HepG2 (cell line): Measurements from ENCODE around the gene DOCK10. TPM values are rescaled to one million over a fixed set of nuclear protein-coding genes. Genes with fewer than 3 reads are reported as not detected.

Experiments used
- ATAC-seq: fragments of 200-7000 bp; cut with Tn5 transposase; 3 replicates; pipeline ENCODE4 v1.9.1; 2020; ENCODE audit warnings: mild to moderate bottlenecking, moderate library complexity
- BruUV-seq: library from RNA; stranded (reverse); fragments of 400-500 nt; replicated peaks from 2 replicates; lab custom pipeline; 2021; lab: Mats Ljungman, UMichigan
- CTCF ChIA-PET: fragments of 300-600 bp; formaldehyde crosslinking; extraction: SDS; loops from one replicate; lab custom pipeline; 2021; ENCODE audit warnings: low total read pairs, inconsistent platforms, low intra/inter-chr PET ratio; lab: Yijun Ruan, JAX
- POLR2A ChIA-PET: fragments of 350-600 bp; sonication (Branson Sonifier 250); formaldehyde crosslinking; loops from one replicate; lab custom pipeline; 2020; ENCODE audit warnings: antibody characterized with exemption, inconsistent platforms; lab: Yijun Ruan, JAX
- DNase-seq: peaks from one replicate; pipeline ENCODE4 v3.0.0-alpha.2; 2015; ENCODE audit warnings: low spot score
- FAIRE-seq: peaks from 3 replicates; lab custom pipeline; 2011; peaks lifted over from hg19 to GRCh38; lab: Jason Lieb, UNC
- H2AFZ ChIP-seq: one replicate; pipeline ENCODE4 v1.6.1; 2011; ENCODE audit warnings: low read length, inconsistent platforms
- H3K27ac ChIP-seq: fragments of 300-600 bp; 3 replicates; pipeline ENCODE4 v1.8.0; 2011; ENCODE audit warnings: mixed run types, mild to moderate bottlenecking, mixed read lengths, low read length, inconsistent platforms; ENCODE audit not compliant: insufficient read depth; ENCODE audit errors: extremely low read length
- H3K27me3 ChIP-seq, 2 experiments: fragments of 200-600 bp in 1 of 2; 2 replicates in 1 of 2; 3 replicates in 1 of 2; pipeline versions ENCODE4 v1.6.0 to v1.8.0; 2011; ENCODE audit warnings: low read length in 2 of 2, mild to moderate bottlenecking in 2 of 2, moderate library complexity in 2 of 2, inconsistent platforms in 1 of 2; ENCODE audit not compliant: insufficient read depth in 2 of 2, control insufficient read depth in 1 of 2
- H3K36me3 ChIP-seq, 2 experiments: fragments of 200-600 bp in 1 of 2; replicated peaks in 1 of 2; 2 replicates in 1 of 2; 3 replicates in 1 of 2; pipeline versions ENCODE4 v1.5.1 to v1.8.0; 2011; ENCODE audit warnings: low read length in 2 of 2, inconsistent platforms in 1 of 2; ENCODE audit not compliant: insufficient read depth in 2 of 2, control insufficient read depth in 1 of 2
- H3K4me1 ChIP-seq: 2 replicates; pipeline ENCODE4 v1.5.1; 2012; ENCODE audit warnings: low read length, inconsistent platforms; ENCODE audit not compliant: insufficient read depth
- H3K4me2 ChIP-seq: 2 replicates; pipeline ENCODE4 v1.6.0; 2011; ENCODE audit warnings: low read depth, low read length, inconsistent platforms
- H3K4me3 ChIP-seq, 3 experiments: fragments of 200-600 bp in 1 of 3; sonication (generic), shearing (Covaris generic) in 1 of 3; replicated peaks in 1 of 3; 2 replicates each; pipeline ENCODE4 v1.5.1; 2011 to 2016; ENCODE audit warnings: low read length in 3 of 3, inconsistent platforms in 2 of 3, low read depth in 2 of 3, mild to moderate bottlenecking in 2 of 3, control low read depth in 1 of 3, mixed read lengths in 1 of 3; ENCODE audit not compliant: insufficient read depth in 1 of 3
- H3K79me2 ChIP-seq: one replicate; pipeline ENCODE4 v1.6.1; 2011; ENCODE audit warnings: low read length, inconsistent platforms; ENCODE audit not compliant: insufficient read depth
- H3K9ac ChIP-seq: 2 replicates; pipeline ENCODE4 v1.6.0; 2011; ENCODE audit warnings: mild to moderate bottlenecking, low read depth, low read length, inconsistent platforms; ENCODE audit not compliant: insufficient read depth
- H3K9me3 ChIP-seq: 2 replicates; pipeline ENCODE4 v1.5.1; 2012; ENCODE audit warnings: mild to moderate bottlenecking, low read length
- H4K20me1 ChIP-seq: 2 replicates; pipeline ENCODE4 v1.6.0; 2011; ENCODE audit warnings: inconsistent platforms, mild to moderate bottlenecking, low read length, moderate library complexity; ENCODE audit not compliant: insufficient read depth
- BRD4 ChIP-seq: sonication (generic); formaldehyde crosslinking; IDR thresholded peaks from 2 replicates; pipeline ENCODE4 v1.4.0; 2020; ENCODE audit warnings: missing genetic modification reagents
- HMG20B ChIP-seq: conservative IDR thresholded peaks from 2 replicates; pipeline ENCODE4 v1.6.1; 2016; ENCODE audit warnings: missing genetic modification reagents, missing compliant biosample characterization
- HNF4A ChIP-seq: sonication (generic); formaldehyde crosslinking; IDR thresholded peaks from 2 replicates; pipeline ENCODE4 v1.4.0; 2020; ENCODE audit warnings: missing genetic modification reagents
- KDM1A ChIP-seq: IDR thresholded peaks from 2 replicates; pipeline ENCODE4 v1.6.1; 2016; ENCODE audit warnings: missing compliant biosample characterization
- RELA ChIP-seq: sonication (generic); formaldehyde crosslinking; IDR thresholded peaks from 2 replicates; pipeline ENCODE4 v1.4.0; 2020; ENCODE audit warnings: missing genetic modification reagents
- SALL1 ChIP-seq: sonication (generic); formaldehyde crosslinking; IDR thresholded peaks from 2 replicates; pipeline ENCODE4 v1.8.0; 2022; ENCODE audit warnings: mild to moderate bottlenecking, missing genetic modification reagents
- ZNF230 ChIP-seq: sonication (generic); formaldehyde crosslinking; IDR thresholded peaks from 2 replicates; pipeline ENCODE4 v1.4.0; 2020; ENCODE audit warnings: mild to moderate bottlenecking, missing genetic modification reagents
- ZNF3 ChIP-seq: IDR thresholded peaks from 2 replicates; pipeline ENCODE4 v1.7.0; 2017; ENCODE audit warnings: inconsistent platforms
- ZNF34 ChIP-seq: sonication (generic); formaldehyde crosslinking; IDR thresholded peaks from 2 replicates; pipeline ENCODE4 v1.4.0; 2020; ENCODE audit warnings: mild to moderate bottlenecking, missing genetic modification reagents, borderline replicate concordance
- ZNF816 ChIP-seq: sonication (generic); formaldehyde crosslinking; IDR thresholded peaks from 2 replicates; pipeline ENCODE4 v1.8.0; 2022; ENCODE audit warnings: missing genetic modification reagents, mild to moderate bottlenecking, borderline replicate concordance
- WGBS: methylation state at CpG from one replicate; pipeline ENCODE4 v1.1.6; 2017; ENCODE audit warnings: low lambda C conversion rate; 5-methylcytosine and 5-hydroxymethylcytosine counted together
- in situ Hi-C: cut with HindIII; loops from 2 replicates; pipeline ENCODE4 v1.10.0; 2017; ENCODE audit warnings: low pct_unique_long_range_greater_than_20kb; ENCODE audit not compliant: extremely low pct_ligation_motif_present
- intact Hi-C: fragments of 100-400 bp; cut with micrococcal nuclease; formaldehyde crosslinking; loops from one replicate; pipeline ENCODE4 v1.10.0; 2022; ENCODE audit not compliant: unreplicated experiment
- polyA plus RNA-seq, 8 experiments: library from polyadenylated mRNA; depleted of rRNA in 3 of 8; stranded (reverse) in 7 of 8; unstranded in 1 of 8; fragments of >200 nt; fragmentation: Illumina TruSeq in 4 of 8; extraction: Trizol in 4 of 8; gene quantifications; 2 replicates each; pipeline versions ENCODE4 v1.2.1 to v1.2.3, GENCODE V29; 2011 to 2016; ENCODE audit warnings: low read depth in 4 of 8, missing spikeins in 1 of 8, mixed read lengths in 1 of 8; ENCODE audit not compliant: insufficient read depth in 1 of 8
- total RNA-seq, 5 experiments: library from RNA; depleted of rRNA; stranded (reverse); fragments of >200 nt; fragmentation: Illumina TruSeq; extraction: Trizol; gene quantifications; 2 replicates each; pipeline ENCODE4 v1.2.3, GENCODE V29; 2016; ENCODE audit warnings: low read depth in 1 of 5
- TF ChIP-seq, protein P1 (sequence below): sonication (generic); formaldehyde crosslinking; conservative IDR thresholded peaks from 2 replicates; pipeline ENCODE4 v1.4.0; 2020; ENCODE audit warnings: mild to moderate bottlenecking, missing genetic modification reagents, moderate library complexity
- TF ChIP-seq, protein P2 (sequence below): IDR thresholded peaks from 2 replicates; pipeline ENCODE4 v1.6.1; 2016; ENCODE audit warnings: missing genetic modification reagents, missing compliant biosample characterization
- TF ChIP-seq, protein P3 (sequence below): sonication (generic); formaldehyde crosslinking; IDR thresholded peaks from 2 replicates; pipeline ENCODE4 v1.8.1; 2023; ENCODE audit warnings: mild to moderate bottlenecking, missing genetic modification reagents, borderline replicate concordance
- TF ChIP-seq, protein P4 (sequence below): sonication (generic); formaldehyde crosslinking; IDR thresholded peaks from 2 replicates; pipeline ENCODE4 v1.4.0; 2020; ENCODE audit warnings: missing genetic modification reagents, mild to moderate bottlenecking, borderline replicate concordance
- TF ChIP-seq, protein P5 (sequence below), 2 experiments: sonication (generic) in 1 of 2; formaldehyde crosslinking in 1 of 2; IDR thresholded peaks; 2 replicates each; pipeline versions ENCODE4 v1.4.0 to v1.6.1; 2018 to 2020; ENCODE audit warnings: missing genetic modification reagents in 2 of 2, borderline replicate concordance in 1 of 2, low read depth in 1 of 2, mild to moderate bottlenecking in 1 of 2, missing biosample characterization in 1 of 2
- TF ChIP-seq, protein P6 (sequence below): conservative IDR thresholded peaks from 2 replicates; pipeline ENCODE4 v1.6.1; 2018; ENCODE audit warnings: missing genetic modification reagents

DOCK10 gene
- total and polyA plus RNA-seq, 2 of the 13 experiments (the other 11 are each of a cell fraction or from before 2014, with no cell fraction given), result not detected

DNA sequence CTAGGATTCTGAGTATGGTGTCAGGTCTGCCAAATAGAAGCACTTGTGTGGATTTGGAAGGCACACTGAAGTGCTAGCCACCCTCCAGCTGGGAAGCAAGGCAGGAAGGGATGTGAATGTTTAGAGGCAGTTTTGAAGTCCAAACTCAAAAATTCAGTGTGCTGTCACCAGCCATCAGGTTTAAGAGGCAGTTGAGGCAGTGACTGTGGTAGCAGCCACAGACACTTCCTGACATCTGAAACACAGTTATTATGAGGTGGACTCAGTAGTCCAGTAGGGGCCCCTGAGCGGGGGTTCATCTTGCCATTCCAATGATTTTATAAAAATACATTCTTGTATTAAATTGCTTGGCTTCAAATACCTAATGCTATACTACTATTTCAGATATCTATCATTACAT is 13.4 kb upstream of the DOCK10 start:
- no peaks in the 10 kb centered on the region for H3K4me1 ChIP-seq
- POLR2A ChIA-PET, result no interaction called here
- TF ChIP-seq, protein P1, sequence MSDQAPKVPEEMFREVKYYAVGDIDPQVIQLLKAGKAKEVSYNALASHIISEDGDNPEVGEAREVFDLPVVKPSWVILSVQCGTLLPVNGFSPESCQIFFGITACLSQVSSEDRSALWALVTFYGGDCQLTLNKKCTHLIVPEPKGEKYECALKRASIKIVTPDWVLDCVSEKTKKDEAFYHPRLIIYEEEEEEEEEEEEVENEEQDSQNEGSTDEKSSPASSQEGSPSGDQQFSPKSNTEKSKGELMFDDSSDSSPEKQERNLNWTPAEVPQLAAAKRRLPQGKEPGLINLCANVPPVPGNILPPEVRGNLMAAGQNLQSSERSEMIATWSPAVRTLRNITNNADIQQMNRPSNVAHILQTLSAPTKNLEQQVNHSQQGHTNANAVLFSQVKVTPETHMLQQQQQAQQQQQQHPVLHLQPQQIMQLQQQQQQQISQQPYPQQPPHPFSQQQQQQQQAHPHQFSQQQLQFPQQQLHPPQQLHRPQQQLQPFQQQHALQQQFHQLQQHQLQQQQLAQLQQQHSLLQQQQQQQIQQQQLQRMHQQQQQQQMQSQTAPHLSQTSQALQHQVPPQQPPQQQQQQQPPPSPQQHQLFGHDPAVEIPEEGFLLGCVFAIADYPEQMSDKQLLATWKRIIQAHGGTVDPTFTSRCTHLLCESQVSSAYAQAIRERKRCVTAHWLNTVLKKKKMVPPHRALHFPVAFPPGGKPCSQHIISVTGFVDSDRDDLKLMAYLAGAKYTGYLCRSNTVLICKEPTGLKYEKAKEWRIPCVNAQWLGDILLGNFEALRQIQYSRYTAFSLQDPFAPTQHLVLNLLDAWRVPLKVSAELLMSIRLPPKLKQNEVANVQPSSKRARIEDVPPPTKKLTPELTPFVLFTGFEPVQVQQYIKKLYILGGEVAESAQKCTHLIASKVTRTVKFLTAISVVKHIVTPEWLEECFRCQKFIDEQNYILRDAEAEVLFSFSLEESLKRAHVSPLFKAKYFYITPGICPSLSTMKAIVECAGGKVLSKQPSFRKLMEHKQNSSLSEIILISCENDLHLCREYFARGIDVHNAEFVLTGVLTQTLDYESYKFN (CRISPR knock-in tag), result no peak
- TF ChIP-seq, protein P2, sequence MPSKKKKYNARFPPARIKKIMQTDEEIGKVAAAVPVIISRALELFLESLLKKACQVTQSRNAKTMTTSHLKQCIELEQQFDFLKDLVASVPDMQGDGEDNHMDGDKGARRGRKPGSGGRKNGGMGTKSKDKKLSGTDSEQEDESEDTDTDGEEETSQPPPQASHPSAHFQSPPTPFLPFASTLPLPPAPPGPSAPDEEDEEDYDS (CRISPR knock-in tag), result no peak
- no peak for TF ChIP-seq RELA
- TF ChIP-seq, protein P3, sequence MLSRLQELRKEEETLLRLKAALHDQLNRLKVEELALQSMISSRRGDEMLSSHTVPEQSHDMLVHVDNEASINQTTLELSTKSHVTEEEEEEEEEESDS (CRISPR knock-in tag), result no peak
- TF ChIP-seq ZNF34 (CRISPR knock-in tag), result no peak
- TF ChIP-seq, protein P4, sequence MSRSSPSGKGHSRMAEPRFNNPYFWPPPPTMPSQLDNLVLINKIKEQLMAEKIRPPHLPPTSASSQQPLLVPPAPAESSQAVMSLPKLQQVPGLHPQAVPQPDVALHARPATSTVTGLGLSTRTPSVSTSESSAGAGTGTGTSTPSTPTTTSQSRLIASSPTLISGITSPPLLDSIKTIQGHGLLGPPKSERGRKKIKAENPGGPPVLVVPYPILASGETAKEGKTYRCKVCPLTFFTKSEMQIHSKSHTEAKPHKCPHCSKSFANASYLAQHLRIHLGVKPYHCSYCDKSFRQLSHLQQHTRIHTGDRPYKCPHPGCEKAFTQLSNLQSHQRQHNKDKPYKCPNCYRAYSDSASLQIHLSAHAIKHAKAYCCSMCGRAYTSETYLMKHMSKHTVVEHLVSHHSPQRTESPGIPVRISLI, result no peak
- no peak for TF ChIP-seq ZNF816 (CRISPR knock-in tag)
- TF ChIP-seq KDM1A (CRISPR knock-in tag), result no peak
- TF ChIP-seq, protein P5, sequence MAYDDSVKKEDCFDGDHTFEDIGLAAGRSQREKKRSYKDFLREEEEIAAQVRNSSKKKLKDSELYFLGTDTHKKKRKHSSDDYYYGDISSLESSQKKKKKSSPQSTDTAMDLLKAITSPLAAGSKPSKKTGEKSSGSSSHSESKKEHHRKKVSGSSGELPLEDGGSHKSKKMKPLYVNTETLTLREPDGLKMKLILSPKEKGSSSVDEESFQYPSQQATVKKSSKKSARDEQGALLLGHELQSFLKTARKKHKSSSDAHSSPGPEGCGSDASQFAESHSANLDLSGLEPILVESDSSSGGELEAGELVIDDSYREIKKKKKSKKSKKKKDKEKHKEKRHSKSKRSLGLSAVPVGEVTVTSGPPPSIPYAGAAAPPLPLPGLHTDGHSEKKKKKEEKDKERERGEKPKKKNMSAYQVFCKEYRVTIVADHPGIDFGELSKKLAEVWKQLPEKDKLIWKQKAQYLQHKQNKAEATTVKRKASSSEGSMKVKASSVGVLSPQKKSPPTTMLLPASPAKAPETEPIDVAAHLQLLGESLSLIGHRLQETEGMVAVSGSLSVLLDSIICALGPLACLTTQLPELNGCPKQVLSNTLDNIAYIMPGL (CRISPR knock-in tag; IDR thresholded peaks at IDR 0.05; ENCODE audit: borderline replicate concordance in 1 of 2, low read depth in 1 of 2), result no peak
- no peak for TF ChIP-seq SALL1
- TF ChIP-seq HNF4A (CRISPR knock-in tag), result no peak
- TF ChIP-seq ZNF230 (CRISPR knock-in tag), result no peak
- TF ChIP-seq, protein P6, sequence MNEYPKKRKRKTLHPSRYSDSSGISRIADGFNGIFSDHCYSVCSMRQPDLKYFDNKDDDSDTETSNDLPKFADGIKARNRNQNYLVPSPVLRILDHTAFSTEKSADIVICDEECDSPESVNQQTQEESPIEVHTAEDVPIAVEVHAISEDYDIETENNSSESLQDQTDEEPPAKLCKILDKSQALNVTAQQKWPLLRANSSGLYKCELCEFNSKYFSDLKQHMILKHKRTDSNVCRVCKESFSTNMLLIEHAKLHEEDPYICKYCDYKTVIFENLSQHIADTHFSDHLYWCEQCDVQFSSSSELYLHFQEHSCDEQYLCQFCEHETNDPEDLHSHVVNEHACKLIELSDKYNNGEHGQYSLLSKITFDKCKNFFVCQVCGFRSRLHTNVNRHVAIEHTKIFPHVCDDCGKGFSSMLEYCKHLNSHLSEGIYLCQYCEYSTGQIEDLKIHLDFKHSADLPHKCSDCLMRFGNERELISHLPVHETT (CRISPR knock-in tag), result no peak
- no peak for TF ChIP-seq HMG20B (CRISPR knock-in tag)
- TF ChIP-seq BRD4, result no peak
- no peak for TF ChIP-seq ZNF3 (CRISPR knock-in tag)

More for the DNA sequence above, 13.4 kb upstream of the DOCK10 start:
- DNase-seq (no peak), FAIRE-seq (no peak), ATAC-seq (no peak)
- Histone ChIP-seq H3K4me2 (no peak overlapping the region), H3K9ac (no peak overlapping the region), H3K27me3 (no peaks in the 10 kb centered on the region), H4K20me1 (no peaks in the 10 kb centered on the region), H3K9me3 (peaks cover 14% of the 10 kb centered on the region; the same call in 1 of the 2 replicates), H3K79me2 (no peaks in the 10 kb centered on the region), H3K27ac (no peak overlapping the region), H3K36me3 (no peaks in the 10 kb centered on the region), H2AFZ (no peak overlapping the region), H3K4me3 (no peak overlapping the region)
- in situ Hi-C loops, result no loop called here
- WGBS, result 0% methylated on average over 1 of the region's 1 CpG
- intact Hi-C loops, result no loop called here
- no TSS peak for BruUV-seq
- CTCF ChIA-PET, result no interaction called here
